Activated CD4-positive, CD25-positive, alpha-beta regulatory T cell treated with anti-CD3 and anti-CD28 coated beads, Interleukin-2, amount 50 U/mL, for 72 hours (primary cell): Measurements from ENCODE around the gene MB.
"Not testable (repeated sequence)": the region's sequence is repeated elsewhere in the genome, so short reads cannot be mapped to it uniquely, and the experiment has no call there.

Experiments
- DNase-seq: peaks from one replicate; pipeline ENCODE4 v3.0.0; 2021

Gene MB

DNA sequence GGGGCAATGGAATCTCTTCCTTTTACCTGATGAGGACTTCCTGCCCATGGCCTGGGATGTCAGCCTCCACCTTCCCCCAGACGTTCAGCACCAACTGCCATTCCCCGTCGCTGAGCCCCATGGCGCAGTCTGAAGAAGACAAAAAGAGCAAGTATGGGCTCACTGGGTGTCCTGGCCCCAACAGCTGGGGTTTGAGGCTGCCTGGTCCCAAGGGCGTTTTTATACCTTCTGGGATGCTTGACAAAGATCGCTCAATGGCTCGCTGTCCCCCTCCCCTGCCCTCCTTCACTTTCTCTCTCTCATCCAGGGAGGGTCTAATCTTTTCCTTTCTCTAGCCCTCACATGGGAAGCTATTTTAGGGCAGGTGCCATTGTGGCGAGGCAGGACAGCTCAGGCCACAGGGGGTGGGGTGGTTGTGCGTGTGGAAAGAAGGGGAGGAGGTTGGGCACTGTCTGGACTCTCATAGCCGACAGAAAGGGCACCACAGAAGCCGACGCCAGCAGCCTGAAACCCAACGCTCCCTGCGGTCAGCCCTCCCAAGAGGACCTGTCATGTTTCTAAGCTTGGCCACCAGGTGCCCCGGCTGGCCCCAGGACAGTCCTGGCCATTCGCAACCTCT is at the start of gene MB:
MB (minus strand) TSS at position 193 of the 619 bp plus-strand sequence; CDS start at position 121, 72 bp downstream.
- no peak for DNase-seq

DNA sequence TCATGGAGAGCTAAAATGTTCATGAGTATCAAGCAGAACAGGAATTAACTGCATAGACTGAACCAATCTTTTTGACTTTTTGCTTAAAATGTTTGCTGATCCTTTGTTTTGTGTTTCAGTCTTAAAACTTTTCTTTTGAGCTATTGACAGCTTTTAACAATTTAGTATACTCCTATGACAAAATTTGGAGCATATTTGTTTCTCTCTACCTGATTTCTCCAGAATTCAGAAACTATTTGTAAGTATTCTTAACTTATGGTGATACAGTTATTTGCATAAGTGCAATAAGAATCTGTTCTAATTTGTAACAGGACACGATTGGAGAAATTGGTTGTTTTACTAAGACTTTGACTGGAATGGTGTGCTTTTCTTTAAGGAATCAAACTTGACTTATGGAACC is 49.6 kb upstream of the MB start:
- DNase-seq, result not testable (repeated sequence)

DNA sequence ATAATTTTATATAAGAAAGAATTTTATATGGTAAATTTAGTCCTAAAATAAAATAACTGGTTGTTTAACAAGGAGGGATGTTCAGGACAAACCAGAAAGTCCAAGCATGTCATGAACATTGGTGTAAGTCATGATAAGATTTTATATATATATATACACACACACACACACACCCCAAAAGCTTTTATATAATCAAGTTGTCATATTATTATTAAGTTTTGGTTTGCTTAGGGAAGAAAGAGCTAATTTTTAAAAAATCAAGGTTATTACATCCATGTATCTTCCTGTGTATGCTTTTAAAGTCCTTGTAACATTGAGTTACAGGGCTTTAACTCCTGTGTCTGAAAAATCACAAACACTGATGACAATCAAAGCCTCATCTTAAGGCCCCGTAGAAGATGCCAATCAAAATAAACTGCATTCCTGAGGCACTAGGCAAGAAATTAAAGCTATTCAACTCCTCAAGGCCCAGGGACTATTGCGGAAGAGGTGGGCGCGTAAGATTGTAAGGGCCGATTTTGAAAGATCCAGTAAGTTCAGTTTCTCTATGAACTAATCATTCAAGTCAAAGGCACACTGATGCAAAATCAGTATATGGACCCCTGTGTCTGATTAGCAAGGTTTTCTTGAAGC is 47.9 kb upstream of the MB start:
- no peak for DNase-seq

DNA sequence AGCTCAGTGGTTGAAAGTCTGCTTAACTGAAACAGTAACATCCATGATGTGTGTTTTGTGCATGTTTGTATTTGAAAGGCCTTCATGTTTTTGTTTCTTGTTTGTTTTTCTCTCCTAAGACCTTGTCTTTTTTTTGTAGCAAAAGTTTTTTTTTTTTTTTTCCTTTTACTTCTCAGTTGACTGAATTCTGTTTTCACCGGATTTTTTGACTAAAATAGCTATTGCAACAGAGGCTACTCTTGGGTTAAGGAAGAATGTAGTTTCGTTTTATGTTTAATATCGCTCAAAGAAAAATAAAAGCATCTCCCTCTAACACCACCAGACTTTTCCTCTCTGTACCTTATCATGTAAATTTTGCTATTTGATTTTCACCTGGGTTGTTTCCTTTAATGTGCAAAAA is 46.2 kb upstream of the MB start:
- DNase-seq, result no peak

DNA sequence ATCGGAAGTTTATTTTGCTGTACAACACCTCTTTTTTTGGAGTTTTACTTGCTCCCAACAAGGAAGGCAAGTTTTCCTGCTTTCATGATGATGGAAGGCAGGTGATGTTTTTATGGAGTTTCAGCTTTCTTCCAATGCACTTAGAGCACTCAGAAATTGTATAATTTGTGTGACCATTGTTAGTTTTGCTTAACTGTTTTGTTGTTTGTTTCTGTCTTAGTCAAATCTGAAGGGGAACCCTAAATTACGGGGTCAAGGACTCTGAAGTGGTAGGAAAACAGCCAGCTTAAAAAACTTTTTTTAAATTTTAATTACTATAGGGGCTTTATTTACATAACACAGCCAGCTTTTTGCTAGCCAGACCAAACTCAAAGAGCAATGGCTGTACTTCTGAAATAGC is 45.8 kb upstream of the MB start:
- DNase-seq, result no peak

DNA sequence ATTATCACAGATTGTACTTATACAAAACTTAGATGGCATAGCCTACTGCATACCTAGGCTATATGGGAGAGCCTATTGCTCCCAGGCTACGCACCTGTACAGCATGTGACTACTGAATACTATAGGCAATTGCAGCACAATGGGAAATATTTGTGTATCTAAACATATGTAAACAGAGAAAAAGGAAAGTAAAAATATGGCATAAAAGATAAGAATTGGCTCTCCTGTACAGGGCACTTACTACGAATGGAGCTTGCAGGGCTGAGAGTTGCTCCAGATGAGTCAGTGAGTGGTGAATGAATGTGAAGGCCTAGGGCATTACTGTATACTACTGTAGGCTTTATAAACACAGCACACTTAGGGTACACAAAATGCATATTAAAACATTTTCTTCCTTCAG is 44.3 kb upstream of the MB start:
- no peak for DNase-seq

DNA sequence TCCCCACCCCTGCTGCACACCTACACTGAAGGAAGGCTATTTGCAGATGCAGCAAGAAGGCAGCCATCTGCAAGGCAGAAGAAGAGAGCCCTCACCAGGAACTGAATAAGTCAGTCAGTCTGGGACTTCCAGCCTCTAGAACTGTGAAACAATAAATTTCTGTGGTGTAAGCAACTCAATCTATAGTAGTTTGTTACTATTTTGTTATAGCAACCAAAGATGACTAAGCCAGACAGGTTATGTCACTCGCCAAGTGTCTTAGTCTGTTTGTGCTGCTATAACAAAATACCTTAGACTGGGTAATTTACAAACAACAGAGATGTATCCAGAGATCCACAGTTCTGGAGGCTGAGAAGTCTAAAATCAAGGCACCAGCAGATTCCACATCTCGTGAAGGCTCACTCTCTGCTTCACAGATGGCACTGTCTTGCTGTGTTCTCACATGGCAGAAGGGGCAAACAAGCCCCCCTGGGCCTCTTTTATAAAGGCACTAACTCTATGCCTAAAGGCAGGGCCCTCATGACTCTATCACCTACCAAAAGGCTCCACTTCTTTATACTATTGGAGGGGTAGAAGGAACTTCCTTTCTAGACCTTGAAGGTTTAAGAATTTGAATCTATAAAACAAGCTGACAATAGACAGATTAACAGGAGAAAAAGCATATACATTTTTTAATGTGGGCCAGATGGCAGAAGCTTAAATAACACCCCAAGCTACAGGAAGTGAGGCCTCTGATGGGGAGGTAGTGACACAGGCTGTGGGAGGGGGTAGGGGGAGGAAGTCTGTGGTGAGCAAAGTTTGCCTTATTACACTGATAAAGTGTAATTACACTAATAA is 43.4 kb upstream of the MB start:
- peak; percentile 44 for DNase-seq

DNA sequence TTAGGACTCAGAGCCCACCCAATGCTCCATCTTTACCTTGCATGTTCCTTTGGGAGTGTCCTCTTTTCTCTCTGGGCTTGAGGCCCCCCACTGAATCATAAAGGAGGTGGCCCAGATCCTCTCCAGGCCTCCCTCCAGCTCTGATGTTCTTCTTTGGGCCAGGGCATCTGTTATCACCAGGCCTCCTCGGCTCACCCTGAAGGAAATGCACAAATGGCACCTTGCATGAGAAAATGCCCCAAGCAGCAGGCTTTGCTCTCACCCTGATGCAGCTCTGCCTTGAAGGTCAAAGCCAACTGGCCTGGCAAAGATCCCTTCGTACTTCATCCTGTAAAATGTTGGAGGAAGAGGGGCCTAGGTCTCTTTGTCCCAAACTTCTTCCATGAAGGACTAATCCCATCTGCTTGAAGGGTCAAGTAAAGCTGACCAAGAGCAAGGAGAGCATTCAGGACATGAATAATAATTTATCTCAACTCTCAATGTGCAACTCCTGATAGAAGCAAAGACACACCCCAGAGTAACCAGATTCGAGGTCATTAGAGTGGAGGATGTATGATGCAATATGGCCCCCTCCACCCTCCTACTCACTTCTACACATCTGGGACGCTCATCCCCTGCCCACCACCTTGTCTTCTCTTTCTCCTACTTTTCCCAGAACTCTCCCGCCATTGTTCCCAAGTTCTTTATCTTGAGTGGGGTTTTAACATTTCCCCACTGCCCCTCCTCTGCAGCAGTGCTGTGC is 40.6 kb upstream of the MB start:
- DNase-seq, result no peak

DNA sequence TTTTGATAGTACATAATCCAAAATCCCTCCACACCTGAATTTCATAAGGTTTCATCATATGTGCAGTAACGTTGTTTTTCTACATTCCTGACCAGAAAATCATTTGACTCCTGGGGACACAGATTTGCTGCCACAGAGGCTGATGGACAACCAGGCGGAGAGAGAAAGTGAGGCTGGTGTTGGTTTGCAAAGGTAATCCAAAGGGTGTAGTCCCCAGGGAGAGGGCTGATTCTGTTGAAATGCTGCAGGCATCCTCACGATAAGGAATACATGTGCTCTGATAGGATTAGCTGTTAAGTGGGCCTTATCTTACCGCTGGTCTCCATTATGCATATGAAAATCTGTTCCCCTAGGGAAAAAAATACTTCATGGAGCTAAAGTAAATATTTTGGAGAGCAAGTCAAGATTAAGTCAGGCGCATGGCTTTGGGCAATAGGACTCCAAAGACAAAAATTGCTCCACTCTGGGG is 39.2 kb upstream of the MB start:
- no peak for DNase-seq

DNA sequence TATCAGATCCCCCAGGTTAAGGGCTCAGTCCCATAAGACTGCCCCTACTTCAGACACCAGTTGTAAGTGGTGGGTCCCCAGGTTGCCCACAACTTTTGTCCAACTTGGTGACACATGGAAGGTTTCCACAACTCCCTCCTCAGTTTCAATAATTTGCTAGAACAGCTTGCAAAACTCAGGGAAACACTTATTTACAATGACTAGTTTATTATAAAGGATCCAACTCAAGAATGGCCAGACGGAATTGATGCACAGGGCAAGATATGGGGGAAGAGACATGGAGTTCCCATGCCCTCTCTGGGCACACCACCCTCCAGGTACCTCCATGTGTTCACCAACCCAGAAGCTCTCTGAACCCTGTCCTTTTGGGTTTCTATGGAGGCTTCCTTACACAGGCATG is 36.7 kb upstream of the MB start:
- DNase-seq, result no peak

DNA sequence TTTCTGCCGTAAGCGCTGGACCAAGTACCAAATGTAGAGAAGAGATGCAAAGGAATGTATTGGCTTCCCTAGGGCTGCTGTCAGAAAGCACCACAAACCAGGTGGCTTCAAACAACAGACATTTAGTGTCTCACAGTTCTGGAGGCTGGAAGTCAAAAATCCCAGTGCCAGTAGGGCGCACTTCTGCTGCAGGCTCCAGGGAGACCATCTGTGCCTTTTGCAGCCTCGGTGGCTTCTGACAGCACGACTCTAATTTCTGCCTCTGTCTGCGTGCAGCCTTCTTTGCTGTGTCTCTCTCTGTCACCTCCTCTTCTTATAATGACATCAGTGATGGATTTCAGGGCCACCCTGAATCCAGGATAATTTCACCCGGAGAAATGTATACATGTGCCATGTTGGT is 34.0 kb upstream of the MB start:
- DNase-seq, result no peak

DNA sequence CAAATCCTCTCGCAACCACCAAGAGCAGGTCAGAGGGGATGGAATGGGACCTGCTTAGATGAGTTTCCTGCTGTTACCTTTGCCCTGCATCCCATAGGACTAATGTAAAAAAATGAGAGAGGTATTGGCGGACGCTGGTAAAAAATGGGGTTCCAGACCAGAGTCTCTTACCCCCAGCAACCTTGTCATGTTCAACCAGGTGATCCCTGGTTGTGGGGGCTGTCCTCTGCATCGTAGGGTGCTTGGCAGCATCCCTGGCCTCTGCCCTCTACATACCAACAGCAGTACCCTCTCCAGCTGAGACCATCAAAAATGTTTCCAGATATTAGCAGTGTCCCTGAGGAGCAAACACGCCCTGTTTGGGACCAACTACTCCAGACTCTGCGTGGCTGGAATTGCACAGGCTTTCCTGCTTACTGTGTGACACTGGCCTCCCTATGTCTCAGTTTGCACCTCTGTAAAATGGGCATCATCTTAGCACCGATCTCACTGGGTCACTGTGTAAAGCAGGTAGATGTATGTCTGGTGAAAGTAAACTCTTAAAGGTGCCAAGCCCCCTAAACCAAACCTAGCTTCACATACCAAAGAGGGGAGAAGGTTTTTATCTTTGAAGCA is 32.6 kb upstream of the MB start:
- DNase-seq, result no peak

DNA sequence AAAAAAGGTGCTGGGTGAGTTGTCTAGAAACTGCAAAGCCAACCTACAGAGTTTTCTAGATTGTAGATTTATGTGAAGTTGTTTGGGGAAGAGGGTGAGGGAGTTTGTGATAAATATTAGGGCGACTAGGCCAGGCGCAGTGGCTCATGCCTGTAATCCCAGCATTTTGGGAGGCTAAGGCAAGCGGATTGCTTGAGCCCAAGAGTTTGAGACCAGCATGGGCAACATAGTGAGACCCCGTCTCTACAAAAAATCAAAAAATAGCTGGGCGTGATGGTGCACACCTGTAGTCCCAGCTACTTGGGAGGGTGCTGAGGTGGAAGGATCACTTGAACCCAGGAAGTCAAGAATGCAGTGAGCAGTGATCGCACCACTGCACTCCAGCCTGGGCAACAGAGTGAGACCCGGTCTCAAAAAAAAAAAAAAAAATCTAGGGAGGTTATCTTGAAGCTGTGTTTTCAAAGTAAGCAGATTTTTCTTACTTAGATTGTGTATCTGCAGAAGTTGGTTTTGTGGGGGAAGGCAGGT is 32.0 kb upstream of the MB start:
- no peak for DNase-seq

DNA sequence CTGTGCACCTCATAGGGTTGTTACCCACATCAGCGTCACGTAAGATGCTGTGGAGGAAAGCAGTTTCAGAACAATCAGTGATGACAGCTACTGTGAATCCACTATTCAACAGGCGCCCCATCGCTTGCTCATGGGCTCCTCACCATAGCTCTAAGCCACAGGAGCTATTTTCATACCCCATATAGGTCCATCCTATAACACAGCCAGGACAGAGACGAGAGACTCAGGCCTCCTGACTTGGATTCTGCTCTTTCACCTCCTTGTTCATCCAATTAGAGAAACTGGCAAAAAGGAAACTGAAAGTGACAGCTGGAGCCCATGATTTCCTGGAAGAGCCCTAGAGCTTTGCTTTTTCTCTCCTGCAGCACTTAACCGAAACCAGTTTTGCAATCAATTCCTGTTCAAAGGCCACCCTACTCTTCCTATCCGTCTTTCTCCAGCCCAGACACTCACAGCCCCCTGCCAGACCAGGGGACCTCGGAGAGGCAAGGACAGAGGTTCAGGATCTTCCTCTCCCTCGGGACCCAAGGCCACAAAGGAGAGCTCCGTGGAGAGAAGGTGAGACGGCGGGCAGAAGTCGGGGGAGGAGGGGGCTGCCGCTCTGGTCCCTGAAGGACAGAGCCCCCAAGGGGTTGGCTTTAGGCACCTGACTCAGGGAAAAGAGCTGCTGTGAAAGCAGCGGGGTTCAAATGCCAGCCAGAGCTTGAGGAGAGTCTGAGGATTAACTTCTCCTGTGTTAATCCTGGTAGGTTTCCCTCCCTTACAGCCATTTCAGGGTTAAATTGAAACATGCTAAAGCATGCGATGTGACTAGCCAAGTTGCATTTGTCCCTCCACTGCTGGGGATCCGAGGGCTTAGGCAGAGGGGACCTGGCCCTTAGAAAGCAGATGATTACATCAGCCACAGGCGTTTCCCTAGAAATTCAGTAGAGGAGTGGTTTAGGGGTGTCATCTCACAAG is 31.2 kb upstream of the MB start, which contains the start of gene APOL6:
APOL6 (plus strand) TSS at position 381 of the 960 bp plus-strand sequence. CDS start 7,980 bp downstream, outside the sequence.
- DNase-seq, result peak; percentile 57

DNA sequence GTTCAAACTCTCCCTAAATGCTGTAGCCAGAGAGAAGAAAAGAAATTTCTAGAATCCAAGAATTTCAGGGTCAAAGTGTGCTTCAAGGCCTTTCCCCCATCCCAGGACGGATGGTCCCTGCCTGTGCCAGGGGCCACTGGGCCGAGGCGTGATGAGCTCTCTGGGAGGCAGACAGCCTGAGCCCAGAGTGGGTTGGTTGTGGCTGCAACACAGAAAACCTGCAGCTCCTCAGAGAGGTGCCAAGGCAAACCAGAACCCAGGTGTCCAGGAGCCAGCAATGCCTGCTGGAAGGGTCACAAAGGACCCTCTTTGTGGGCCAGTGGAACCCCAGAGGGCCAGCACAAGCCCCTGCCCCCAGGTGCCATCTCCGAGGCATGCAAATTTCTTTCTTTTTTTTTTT is 28.5 kb upstream of the MB start:
- DNase-seq, result no peak

DNA sequence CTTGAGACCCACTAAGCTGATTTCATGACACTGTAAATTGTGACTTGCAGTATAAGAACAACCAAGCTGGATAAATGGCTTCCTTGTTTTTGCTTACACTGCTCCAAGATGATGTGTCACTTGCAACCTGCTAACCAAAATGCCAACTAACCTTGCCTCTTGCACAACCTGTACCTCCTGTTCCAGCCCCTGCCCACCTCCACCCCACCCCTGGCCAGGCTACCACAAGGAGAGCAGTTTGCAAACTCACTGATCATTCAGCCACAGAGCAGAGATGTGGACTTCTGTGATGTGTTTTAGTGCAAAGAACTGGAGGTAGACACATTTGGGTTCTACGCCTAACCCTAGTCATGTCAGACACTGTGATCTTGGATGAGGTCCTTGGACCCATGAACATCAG is 26.9 kb upstream of the MB start:
- DNase-seq, result no peak

DNA sequence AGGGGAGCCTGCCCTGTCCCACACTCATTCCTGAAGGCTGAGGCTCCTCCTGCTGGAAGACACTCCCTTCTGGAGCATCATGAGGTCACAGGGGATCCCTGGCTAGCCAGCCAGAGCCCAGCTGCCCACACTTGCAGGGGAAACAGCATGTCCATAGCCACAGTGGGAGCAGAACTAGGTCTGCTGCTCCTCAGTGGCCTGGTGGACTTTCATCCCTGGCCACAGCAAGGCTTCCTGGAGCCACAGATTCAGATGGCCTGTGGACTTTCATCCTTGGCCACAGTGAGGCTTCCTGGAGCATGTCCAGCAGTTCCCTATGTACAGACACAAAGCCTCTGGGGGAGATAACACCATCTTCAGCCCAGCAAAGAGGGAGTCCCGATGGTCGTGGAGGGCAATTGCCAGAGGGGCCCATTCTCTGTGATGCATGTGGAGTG is 25.2 kb upstream of the MB start:
- DNase-seq, result no peak

DNA sequence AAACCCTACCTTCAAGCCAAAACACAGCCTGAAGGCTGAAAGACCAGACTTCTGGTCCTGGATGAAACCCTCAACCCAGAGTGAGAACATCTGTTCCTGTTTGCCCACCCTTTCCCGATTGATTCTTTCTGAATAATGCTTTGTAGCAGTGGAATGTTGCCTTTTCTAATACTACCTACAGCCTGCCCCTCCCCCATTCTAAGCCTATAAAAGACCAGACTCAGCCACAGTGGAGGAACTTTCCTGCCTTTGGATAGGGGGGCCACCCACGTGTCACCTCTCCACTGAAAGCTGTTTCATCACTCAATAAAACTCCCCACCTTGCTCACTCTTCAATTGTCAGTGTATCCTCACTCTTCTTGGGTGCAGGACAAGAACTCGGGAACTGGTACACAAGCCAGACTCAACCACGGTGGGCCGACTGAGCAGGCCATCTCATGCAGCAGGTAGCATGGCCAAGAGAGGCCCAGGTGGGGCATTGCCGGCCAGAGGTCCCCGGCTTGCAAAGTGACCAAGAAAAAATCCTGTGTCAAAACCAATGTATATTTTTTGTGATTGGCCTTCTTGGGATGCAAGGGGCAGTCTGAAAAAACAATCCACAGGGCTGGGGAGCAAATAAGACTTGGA is 24.5 kb upstream of the MB start:
- DNase-seq, result no peak

DNA sequence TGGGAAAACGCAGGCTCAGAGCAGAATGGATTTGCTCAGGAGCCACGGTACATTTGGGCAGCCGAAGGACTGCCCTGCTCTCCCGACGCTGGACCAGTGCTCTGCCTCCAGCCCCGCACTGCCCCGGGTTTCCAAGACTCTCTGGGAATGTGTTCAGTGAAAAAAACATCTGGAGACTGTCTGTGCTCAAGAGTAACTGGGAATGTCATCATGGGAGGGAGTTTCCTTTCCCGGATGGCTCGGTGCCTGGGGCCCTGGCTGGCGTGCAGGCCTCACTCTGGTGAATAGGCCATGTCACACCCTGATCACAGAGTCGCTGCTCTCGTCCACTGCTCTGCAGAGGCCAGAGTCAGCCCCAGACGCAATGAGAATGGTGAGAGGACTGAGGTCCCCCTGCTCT is 21.3 kb upstream of the MB start:
- DNase-seq, result no peak

DNA sequence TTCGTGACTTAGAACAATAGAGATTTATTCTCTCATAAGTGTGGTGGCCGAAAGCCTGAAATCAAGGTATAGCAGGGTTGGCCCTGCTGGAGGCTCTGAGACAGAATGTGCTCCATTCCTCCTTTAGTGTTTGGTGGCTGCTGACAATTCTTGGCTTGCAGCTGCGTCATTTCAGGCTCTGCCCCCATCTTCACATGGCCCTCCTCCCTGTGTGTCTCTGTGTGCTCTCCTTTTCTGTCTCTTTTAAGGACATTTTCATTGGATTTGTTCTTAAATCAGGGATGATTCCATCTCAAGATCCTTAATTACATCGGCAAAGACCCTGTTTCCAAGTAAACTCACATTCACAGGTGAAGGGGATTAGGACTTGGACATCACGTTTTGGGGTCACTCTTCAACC is 20.9 kb upstream of the MB start:
- DNase-seq, result no peak

DNA sequence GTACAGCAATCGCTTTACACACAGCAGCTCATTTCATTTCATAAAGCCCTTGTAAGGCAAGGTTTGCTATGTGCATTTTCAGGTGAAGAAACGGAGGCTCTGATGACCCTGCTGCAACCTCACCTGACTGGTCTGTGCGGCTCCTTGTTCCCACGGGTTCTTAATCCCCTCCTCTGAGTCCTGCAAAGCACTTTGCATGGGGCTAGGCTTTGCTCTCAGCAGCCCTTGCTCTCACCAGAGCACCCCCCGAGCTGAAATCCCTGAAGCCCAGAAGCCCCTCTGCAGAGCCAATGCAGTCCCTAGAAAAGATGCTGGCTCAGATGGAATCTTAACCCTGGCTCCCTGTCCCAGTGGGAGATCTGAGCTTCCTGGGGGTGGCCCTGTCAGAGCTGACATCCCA is 20.1 kb upstream of the MB start:
- DNase-seq, result no peak
